ENCODE measurements around the gene THEM4.
A peak's percentile ranks its signal among the peaks of the same experiment; 100 is the strongest.

The THEM4 gene

GRCh38 chr1:151909167-151910149 is at the start of gene THEM4:
Gene THEM4 (minus strand): TSS chr1:151909511. CDS start chr1:151909458, 53 bp downstream.
- DNase-seq: peak; percentile 98
- in situ Hi-C loops (cut with HindIII; ENCODE audit: low pct_ligation_motif_present, low pct_unique_long_range_greater_than_20kb, low sequenced_read_pairs): loop anchor here (25.0 kb wide), 1 partner anchor 103 kb away; no protein-coding TSS in a partner anchor

GRCh38 chr1:151958959-151959358 is 49.6 kb upstream of the THEM4 start:
- DNase-seq: no peak
- in situ Hi-C loops (cut with HindIII; ENCODE audit: low pct_ligation_motif_present, low pct_unique_long_range_greater_than_20kb, low sequenced_read_pairs): no loop called here

GRCh38 chr1:151956957-151957497 is 47.7 kb upstream of the THEM4 start:
- no peak for DNase-seq
- in situ Hi-C loops (cut with HindIII; ENCODE audit: low pct_ligation_motif_present, low pct_unique_long_range_greater_than_20kb, low sequenced_read_pairs): no loop called here

- in situ Hi-C loops (cut with HindIII; ENCODE audit: low pct_ligation_motif_present, low pct_unique_long_range_greater_than_20kb, low sequenced_read_pairs): no loop called here
- DNase-seq: no peak
Measured at GRCh38 chr1:151953409-151954094, 44.2 kb upstream of the THEM4 start.

GRCh38 chr1:151952811-151953210 is 43.5 kb upstream of the THEM4 start:
- DNase-seq: no peak
- in situ Hi-C loops (cut with HindIII; ENCODE audit: low pct_ligation_motif_present, low pct_unique_long_range_greater_than_20kb, low sequenced_read_pairs): no loop called here

GRCh38 chr1:151949371-151950193 is 40.3 kb upstream of the THEM4 start:
- no peak for DNase-seq
- in situ Hi-C loops (cut with HindIII; ENCODE audit: low pct_ligation_motif_present, low pct_unique_long_range_greater_than_20kb, low sequenced_read_pairs): no loop called here

GRCh38 chr1:151948506-151948905 is 39.2 kb upstream of the THEM4 start:
- in situ Hi-C loops (cut with HindIII; ENCODE audit: low pct_ligation_motif_present, low pct_unique_long_range_greater_than_20kb, low sequenced_read_pairs): no loop called here
- no peak for DNase-seq

- no peak for DNase-seq
- in situ Hi-C loops (cut with HindIII; ENCODE audit: low pct_ligation_motif_present, low pct_unique_long_range_greater_than_20kb, low sequenced_read_pairs): no loop called here
Measured at GRCh38 chr1:151947140-151947539, 37.8 kb upstream of the THEM4 start.

GRCh38 chr1:151945725-151946722 is 36.7 kb upstream of the THEM4 start:
- in situ Hi-C loops (cut with HindIII; ENCODE audit: low pct_ligation_motif_present, low pct_unique_long_range_greater_than_20kb, low sequenced_read_pairs): no loop called here
- DNase-seq: peak; percentile 92

- in situ Hi-C loops (cut with HindIII; ENCODE audit: low pct_ligation_motif_present, low pct_unique_long_range_greater_than_20kb, low sequenced_read_pairs): no loop called here
- no peak for DNase-seq
Measured at GRCh38 chr1:151944857-151945575, 35.7 kb upstream of the THEM4 start.

- no peak for DNase-seq
- in situ Hi-C loops (cut with HindIII; ENCODE audit: low pct_ligation_motif_present, low pct_unique_long_range_greater_than_20kb, low sequenced_read_pairs): no loop called here
Measured at GRCh38 chr1:151944126-151944856, 35.0 kb upstream of the THEM4 start.

GRCh38 chr1:151943591-151943990 is 34.3 kb upstream of the THEM4 start:
- in situ Hi-C loops (cut with HindIII; ENCODE audit: low pct_ligation_motif_present, low pct_unique_long_range_greater_than_20kb, low sequenced_read_pairs): no loop called here
- no peak for DNase-seq

- DNase-seq: peak; percentile 72
- in situ Hi-C loops (cut with HindIII; ENCODE audit: low pct_ligation_motif_present, low pct_unique_long_range_greater_than_20kb, low sequenced_read_pairs): no loop called here
Measured at GRCh38 chr1:151942882-151943281, 33.6 kb upstream of the THEM4 start.

- in situ Hi-C loops (cut with HindIII; ENCODE audit: low pct_ligation_motif_present, low pct_unique_long_range_greater_than_20kb, low sequenced_read_pairs): no loop called here
- no peak for DNase-seq
Measured at GRCh38 chr1:151940541-151940940, 31.2 kb upstream of the THEM4 start.

GRCh38 chr1:151939779-151940178 is 30.5 kb upstream of the THEM4 start:
- no peak for DNase-seq
- in situ Hi-C loops (cut with HindIII; ENCODE audit: low pct_ligation_motif_present, low pct_unique_long_range_greater_than_20kb, low sequenced_read_pairs): no loop called here

- no peak for DNase-seq
- in situ Hi-C loops (cut with HindIII; ENCODE audit: low pct_ligation_motif_present, low pct_unique_long_range_greater_than_20kb, low sequenced_read_pairs): no loop called here
Measured at GRCh38 chr1:151939141-151939540, 29.8 kb upstream of the THEM4 start.
